Mesendoderm (in vitro differentiated cells): ENCODE measurements around the gene AGTRAP.

Experiments
- DNase-seq: peaks from one replicate; pipeline ENCODE4 v3.0.0; 2013
- H2AK5ac ChIP-seq: 2 replicates; pipeline ENCODE4 v1.6.1; 2013; ENCODE audit warnings: low read length, inconsistent platforms
- H2BK120ac ChIP-seq: 2 replicates; pipeline ENCODE4 v1.6.1; 2013; ENCODE audit warnings: low read depth, mild to moderate bottlenecking, low read length, moderate library complexity, mixed read lengths
- H2BK15ac ChIP-seq: replicated peaks from 2 replicates; pipeline ENCODE4 v1.6.1; 2013; ENCODE audit warnings: low read depth, mild to moderate bottlenecking, moderate library complexity
- H2BK5ac ChIP-seq: 2 replicates; pipeline ENCODE4 v1.6.1; 2013; ENCODE audit warnings: low read length, inconsistent platforms
- H3K18ac ChIP-seq: 2 replicates; pipeline ENCODE4 v1.6.1; 2013; ENCODE audit warnings: mild to moderate bottlenecking, low read length, mixed read lengths
- H3K23ac ChIP-seq: one replicate; pipeline ENCODE4 v1.6.1; 2013; ENCODE audit warnings: low read length
- H3K27ac ChIP-seq: 2 replicates; pipeline ENCODE4 v1.5.1; 2013; ENCODE audit warnings: low read depth, mild to moderate bottlenecking, inconsistent platforms, low read length, moderate library complexity
- H3K27me3 ChIP-seq: 2 replicates; pipeline ENCODE4 v1.6.1; 2013; ENCODE audit warnings: low read length, control low read depth, mild to moderate bottlenecking, inconsistent platforms; ENCODE audit not compliant: insufficient read depth, poor library complexity
- H3K36me3 ChIP-seq: 2 replicates; pipeline ENCODE4 v1.6.1; 2013; ENCODE audit warnings: low read length, inconsistent platforms; ENCODE audit not compliant: control insufficient read depth, insufficient read depth
- H3K4ac ChIP-seq: one replicate; pipeline ENCODE4 v1.6.1; 2013; ENCODE audit warnings: low read depth, mild to moderate bottlenecking, low read length, moderate library complexity
- H3K4me1 ChIP-seq: 2 replicates; pipeline ENCODE4 v1.6.1; 2013; ENCODE audit warnings: low read depth, low read length, inconsistent platforms; ENCODE audit not compliant: control insufficient read depth
- H3K4me2 ChIP-seq: 2 replicates; pipeline ENCODE4 v1.6.1; 2013; ENCODE audit warnings: low read length
- H3K4me3 ChIP-seq: 2 replicates; pipeline ENCODE4 v1.5.1; 2013; ENCODE audit warnings: mild to moderate bottlenecking, low read length
- H3K56ac ChIP-seq: one replicate; pipeline ENCODE4 v1.6.1; 2013; ENCODE audit warnings: low read length
- H3K79me1 ChIP-seq: 2 replicates; pipeline ENCODE4 v1.6.1; 2013; ENCODE audit warnings: low read length, inconsistent platforms
- H3K79me2 ChIP-seq: 2 replicates; pipeline ENCODE4 v1.6.1; 2013; ENCODE audit warnings: mild to moderate bottlenecking, low read length; ENCODE audit not compliant: control insufficient read depth, insufficient read depth
- H3K9ac ChIP-seq: 2 replicates; pipeline ENCODE4 v1.6.1; 2013; ENCODE audit warnings: low read length, inconsistent platforms
- H4K5ac ChIP-seq: one replicate; pipeline ENCODE4 v1.6.1; 2013; ENCODE audit warnings: low read length
- H4K8ac ChIP-seq: one replicate; pipeline ENCODE4 v1.6.1; 2013; ENCODE audit warnings: low read depth, mild to moderate bottlenecking, control low read depth, low read length, moderate library complexity
- WGBS: extraction: QIAGEN DNeasy Blood & Tissue Kit; methylation state at CpG from one replicate; pipeline ENCODE4 v1.1.7; 2013; ENCODE audit warnings: low lambda C conversion rate, missing lambda C conversion rate; ENCODE audit not compliant: insufficient coverage; ENCODE audit errors: extremely low coverage; 5-methylcytosine and 5-hydroxymethylcytosine counted together

The AGTRAP gene

GRCh38 chr1:11691928-11692711, 43.8 kb upstream of the AGTRAP start:
- WGBS = no CpG with 5 or more reads among the region's 64 CpGs
- H4K5ac ChIP-seq = no peak overlapping the region
- no peak overlapping the region for H3K27ac ChIP-seq

GRCh38 chr1:11693024-11693590, 42.8 kb upstream of the AGTRAP start:
- Histone ChIP-seq H3K23ac (no peak overlapping the region), H3K56ac (peak overlapping the region; percentile 96), H2BK120ac (no peak overlapping the region), H3K18ac (no peak overlapping the region), H3K4me1 (peaks cover 3% of the 10 kb centered on the region), H4K5ac (no peak overlapping the region), H3K9ac (no peak overlapping the region), H2BK5ac (no peak overlapping the region), H2AK5ac (no peak overlapping the region), H2BK15ac (no peak overlapping the region), H3K79me2 (peaks cover 8% of the 10 kb centered on the region), H4K8ac (no peak overlapping the region), H3K4me2 (no peak overlapping the region), H3K27me3 (no peaks in the 10 kb centered on the region), H3K79me1 (no peaks in the 10 kb centered on the region), H3K4me3 (no peak overlapping the region), H3K4ac (no peak overlapping the region), H3K27ac (no peak overlapping the region), H3K36me3 (no peaks in the 10 kb centered on the region)
- no peak for DNase-seq
- no CpG with 5 or more reads among the region's 6 CpGs for WGBS

More at GRCh38 chr1:11691928-11692711, 43.8 kb upstream of the AGTRAP start:
- Histone ChIP-seq H3K36me3 (no peaks in the 10 kb centered on the region), H3K27me3 (no peaks in the 10 kb centered on the region), H3K56ac (peak overlapping the region; percentile 96), H4K8ac (no peak overlapping the region), H3K79me1 (no peaks in the 10 kb centered on the region), H2AK5ac (no peak overlapping the region), H2BK120ac (peak overlapping the region; percentile 4), H2BK5ac (no peak overlapping the region), H3K4ac (peak overlapping the region; percentile 57), H3K4me2 (peak overlapping the region; percentile 58), H3K4me1 (peaks cover 3% of the 10 kb centered on the region), H2BK15ac (no peak overlapping the region), H3K4me3 (peak overlapping the region; percentile 9), H3K79me2 (peaks cover 13% of the 10 kb centered on the region), H3K23ac (no peak overlapping the region), H3K18ac (peak overlapping the region; percentile 16), H3K9ac (peak overlapping the region; percentile 57)
- no peak for DNase-seq

GRCh38 chr1:11693917-11694316, 42.0 kb upstream of the AGTRAP start:
- no peaks in the 10 kb centered on the region for H3K27me3 ChIP-seq
- H4K5ac ChIP-seq = no peak overlapping the region
- H2AK5ac ChIP-seq = no peak overlapping the region
- no peak overlapping the region for H3K18ac ChIP-seq
- H2BK5ac ChIP-seq = no peak overlapping the region
- no peak overlapping the region for H3K4me3 ChIP-seq
- H3K4ac ChIP-seq = no peak overlapping the region
- H3K79me2 ChIP-seq = peaks cover 3% of the 10 kb centered on the region
- no peak overlapping the region for H2BK120ac ChIP-seq
- no peak overlapping the region for H3K4me2 ChIP-seq
- no CpG with 5 or more reads among the region's 5 CpGs for WGBS
- no peak for DNase-seq
- H2BK15ac ChIP-seq = no peak overlapping the region
- H3K56ac ChIP-seq = peak overlapping the region; percentile 74
- no peaks in the 10 kb centered on the region for H3K36me3 ChIP-seq
- no peak overlapping the region for H4K8ac ChIP-seq
- no peaks in the 10 kb centered on the region for H3K79me1 ChIP-seq
- H3K27ac ChIP-seq = no peak overlapping the region
- peaks cover 3% of the 10 kb centered on the region for H3K4me1 ChIP-seq
- no peak overlapping the region for H3K9ac ChIP-seq
- no peak overlapping the region for H3K23ac ChIP-seq

GRCh38 chr1:11695861-11696260, 40.1 kb upstream of the AGTRAP start:
- Histone ChIP-seq H3K79me2 (no peaks in the 10 kb centered on the region), H3K4me2 (no peak overlapping the region), H3K23ac (no peak overlapping the region), H2BK120ac (no peak overlapping the region), H2AK5ac (no peak overlapping the region), H3K56ac (no peak overlapping the region), H3K27me3 (no peaks in the 10 kb centered on the region), H2BK15ac (no peak overlapping the region), H3K4ac (no peak overlapping the region), H3K4me1 (peaks cover 2% of the 10 kb centered on the region), H4K8ac (no peak overlapping the region), H3K18ac (no peak overlapping the region), H3K9ac (no peak overlapping the region), H3K27ac (no peak overlapping the region), H2BK5ac (no peak overlapping the region), H3K36me3 (no peaks in the 10 kb centered on the region), H3K79me1 (no peaks in the 10 kb centered on the region), H4K5ac (no peak overlapping the region), H3K4me3 (no peak overlapping the region)
- DNase-seq = no peak
- WGBS = no CpG with 5 or more reads among the region's 6 CpGs

- Histone ChIP-seq H3K79me2 (no peaks in the 10 kb centered on the region), H2BK120ac (no peak overlapping the region), H3K23ac (no peak overlapping the region), H4K5ac (no peak overlapping the region), H3K4me3 (no peak overlapping the region), H3K9ac (no peak overlapping the region), H2BK15ac (no peak overlapping the region), H4K8ac (no peak overlapping the region), H2BK5ac (no peak overlapping the region), H3K4me2 (no peak overlapping the region), H3K4ac (no peak overlapping the region), H3K36me3 (no peaks in the 10 kb centered on the region), H3K27ac (no peak overlapping the region), H3K56ac (no peak overlapping the region), H3K27me3 (no peaks in the 10 kb centered on the region), H3K79me1 (peaks cover 4% of the 10 kb centered on the region), H2AK5ac (no peak overlapping the region), H3K4me1 (peaks cover 3% of the 10 kb centered on the region), H3K18ac (no peak overlapping the region)
- no peak for DNase-seq
- WGBS = no CpG with 5 or more reads among the region's 8 CpGs
Observed at GRCh38 chr1:11697188-11697892, 38.6 kb upstream of the AGTRAP start.
